H1 (cell line): ENCODE results near the gene VENTX. TPM values are rescaled to one million over a fixed set of nuclear protein-coding genes. Genes with fewer than 3 reads are reported as not detected.

Experiments
- BRCA1 ChIP-seq: IDR thresholded peaks from 2 replicates; pipeline ENCODE4 v1.6.1; 2012; ENCODE audit warnings: low read depth, low read length, improper control_type of control experiment
- EZH2 ChIP-seq: fragments of 200-600 bp; sonication (generic); IDR thresholded peaks from 2 replicates; pipeline ENCODE4 v1.7.1; 2012; ENCODE audit warnings: low read depth, mild to moderate bottlenecking, moderate library complexity, low read length, inconsistent platforms; ENCODE audit not compliant: severe bottlenecking
- MAFK ChIP-seq: IDR thresholded peaks from 2 replicates; pipeline ENCODE4 v1.6.1; 2012; ENCODE audit warnings: low read depth, mild to moderate bottlenecking, improper control_type of control experiment, low read length
- POLR2AphosphoS5 ChIP-seq: IDR thresholded peaks from 2 replicates; pipeline ENCODE4 v1.6.1; 2011; ENCODE audit warnings: low read depth, low read length
- SP2 ChIP-seq: IDR thresholded peaks from 2 replicates; pipeline ENCODE4 v1.6.1; 2012; ENCODE audit warnings: mild to moderate bottlenecking, low read length, inconsistent platforms
- TBP ChIP-seq: IDR thresholded peaks from 2 replicates; pipeline ENCODE4 v1.6.1; 2011; ENCODE audit warnings: low read depth, low read length, improper control_type of control experiment
- polyA plus RNA-seq, 7 experiments: library from polyadenylated mRNA; depleted of rRNA in 3 of 7; stranded (reverse) in 5 of 7; unstranded in 2 of 7; fragments of >200 nt in 5 of 7; fragments of 200-250 nt in 2 of 7; gene quantifications; 1 replicate in 5 of 7; 2 replicates in 1 of 7; 4 replicates in 1 of 7; pipeline versions ENCODE4 v1.2.1 to v1.2.3, GENCODE V29; 2011 to 2013; ENCODE audit warnings: missing spikeins in 2 of 7, mixed read lengths in 2 of 7
- total RNA-seq: library from RNA; stranded (reverse); fragmentation: NEBNext Ultra II Directional; extraction: Animal tissue kit (Norgen Biotek cat#: 25700); gene quantifications from 2 replicates; pipeline ENCODE4 v1.2.1, GENCODE V29; 2021

VENTX gene
- total and polyA plus RNA-seq, 2 of the 8 experiments (the other 6 are each of a cell fraction or from before 2014, with no cell fraction given), result 5.6 TPM

DNA sequence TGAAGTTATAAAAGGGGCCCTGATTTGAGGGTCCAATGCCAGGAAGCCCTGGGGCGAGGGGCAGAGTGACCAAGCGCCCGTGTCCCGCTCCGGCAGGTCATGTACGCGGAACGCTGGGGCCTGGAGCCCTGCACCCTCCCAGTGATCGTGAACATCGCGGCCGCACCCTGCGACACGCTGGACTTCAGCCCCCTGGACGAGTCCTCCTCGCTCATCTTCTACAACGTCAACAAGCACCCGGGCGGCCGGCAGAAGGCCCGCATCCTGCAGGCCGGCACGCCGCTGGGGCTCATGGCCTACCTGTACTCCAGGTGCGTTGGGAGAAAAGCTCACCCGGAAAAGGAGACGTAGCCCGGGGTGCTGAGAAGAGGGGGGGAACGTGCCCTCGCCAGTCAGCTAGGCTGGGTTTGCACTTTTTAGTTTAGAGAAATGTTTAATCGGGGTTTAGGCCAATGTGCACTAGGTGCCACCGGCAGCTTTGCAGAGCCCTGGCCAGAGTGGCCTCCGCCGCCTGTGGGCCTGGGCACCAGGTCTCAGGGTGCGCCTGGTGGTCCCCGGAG lies 30.5 kb upstream of the VENTX start (continued):
- TF ChIP-seq BRCA1 (no peak), EZH2 (no peak), MAFK (no peak), POLR2AphosphoS5 (no peak), TBP (no peak), SP2 (no peak)
